Neuronal stem cell (in vitro differentiated cells): ENCODE measurements around the gene ZNF70.

Experiments
- DNase-seq: peaks from one replicate; pipeline ENCODE4 v3.0.0-alpha.2; 2013; ENCODE audit warnings: low spot score
- H2AFZ ChIP-seq: one replicate; pipeline ENCODE4 v1.6.1; 2013; ENCODE audit warnings: mild to moderate bottlenecking, low read length, inconsistent platforms
- H2AK5ac ChIP-seq: 2 replicates; pipeline ENCODE4 v1.6.1; 2013; ENCODE audit warnings: low read depth, mild to moderate bottlenecking, inconsistent platforms, low read length, moderate library complexity, mixed read lengths
- H2BK120ac ChIP-seq: 2 replicates; pipeline ENCODE4 v1.6.1; 2013; ENCODE audit warnings: low read depth, mild to moderate bottlenecking, inconsistent platforms, low read length, moderate library complexity, mixed read lengths
- H2BK12ac ChIP-seq: one replicate; pipeline ENCODE4 v1.6.1; 2013; ENCODE audit warnings: low read length, inconsistent platforms
- H2BK15ac ChIP-seq: 2 replicates; pipeline ENCODE4 v1.6.1; 2013; ENCODE audit warnings: mild to moderate bottlenecking, low read length, inconsistent platforms, mixed read lengths
- H2BK5ac ChIP-seq: one replicate; pipeline ENCODE4 v1.6.1; 2013; ENCODE audit warnings: inconsistent platforms, mild to moderate bottlenecking, low read length, moderate library complexity
- H3K14ac ChIP-seq: one replicate; pipeline ENCODE4 v1.6.1; 2013; ENCODE audit warnings: low read length, inconsistent platforms
- H3K18ac ChIP-seq: 2 replicates; pipeline ENCODE4 v1.6.1; 2013; ENCODE audit warnings: low read length, inconsistent platforms
- H3K23ac ChIP-seq: 2 replicates; pipeline ENCODE4 v1.6.1; 2013; ENCODE audit warnings: low read depth, mild to moderate bottlenecking, mixed read lengths, low read length, inconsistent platforms; ENCODE audit not compliant: poor library complexity
- H3K27ac ChIP-seq: replicated peaks from 3 replicates; pipeline ENCODE4 v1.5.1; 2013; ENCODE audit warnings: low read length, inconsistent platforms
- H3K27me3 ChIP-seq, 3 experiments: 2 replicates each; pipeline ENCODE4 v1.6.1; 2013; ENCODE audit warnings: low read length in 3 of 3, mild to moderate bottlenecking in 2 of 3, inconsistent platforms in 1 of 3, low read depth in 1 of 3, mixed read lengths in 1 of 3, moderate library complexity in 1 of 3; ENCODE audit not compliant: control insufficient read depth in 3 of 3, insufficient read depth in 3 of 3
- H3K36me3 ChIP-seq, 2 donors: replicated peaks in 1 of 2; 2 replicates each; pipeline ENCODE4 v1.6.1; 2013; ENCODE audit warnings: low read length in 2 of 2; ENCODE audit not compliant: control insufficient read depth in 2 of 2, insufficient read depth in 2 of 2
- H3K4ac ChIP-seq: 2 replicates; pipeline ENCODE4 v1.6.1; 2013; ENCODE audit warnings: inconsistent platforms, mild to moderate bottlenecking, low read length, moderate library complexity
- H3K4me1 ChIP-seq, 2 donors: 1 replicate in 1 of 2; 2 replicates in 1 of 2; pipeline ENCODE4 v1.6.1; 2013; ENCODE audit warnings: low read length in 2 of 2, low read depth in 1 of 2; ENCODE audit not compliant: control insufficient read depth in 2 of 2, insufficient read depth in 1 of 2
- H3K4me2 ChIP-seq: one replicate; pipeline ENCODE4 v1.6.1; 2013; ENCODE audit warnings: mild to moderate bottlenecking, low read length, inconsistent platforms; ENCODE audit not compliant: insufficient read depth, poor library complexity, severe bottlenecking
- H3K4me3 ChIP-seq, 2 donors: 2 replicates each; pipeline ENCODE4 v1.5.1; 2013; ENCODE audit warnings: low read length in 2 of 2, mild to moderate bottlenecking in 2 of 2, inconsistent platforms in 1 of 2, moderate library complexity in 1 of 2
- H3K79me1 ChIP-seq: one replicate; pipeline ENCODE4 v1.6.1; 2013; ENCODE audit warnings: low read depth, mild to moderate bottlenecking, inconsistent platforms, low read length, moderate library complexity
- H3K9ac ChIP-seq: one replicate; pipeline ENCODE4 v1.6.1; 2013; ENCODE audit warnings: mild to moderate bottlenecking, low read depth, low read length, inconsistent platforms; ENCODE audit not compliant: poor library complexity
- H3K9me3 ChIP-seq, 2 donors: replicated peaks in 1 of 2; 2 replicates each; pipeline versions ENCODE3 to v1.6.1; 2013; ENCODE audit warnings: low read length in 2 of 2, mild to moderate bottlenecking in 2 of 2, inconsistent platforms in 1 of 2, low read depth in 1 of 2, mixed read lengths in 1 of 2, moderate library complexity in 1 of 2; ENCODE audit not compliant: control insufficient read depth in 2 of 2, insufficient read depth in 1 of 2
- H4K8ac ChIP-seq: one replicate; pipeline ENCODE4 v1.6.1; 2013; ENCODE audit warnings: low read depth, mild to moderate bottlenecking, inconsistent platforms, low read length, moderate library complexity
- H4K91ac ChIP-seq: one replicate; pipeline ENCODE4 v1.6.1; 2013; ENCODE audit warnings: low read length, low read depth, mild to moderate bottlenecking, inconsistent platforms; ENCODE audit not compliant: poor library complexity
- WGBS, 2 donors: extraction: QIAGEN DNeasy Blood & Tissue Kit; methylation state at CpG; one replicate each; pipeline ENCODE4 v1.1.7; 2013; ENCODE audit warnings: missing lambda C conversion rate in 2 of 2, mixed read lengths in 1 of 2; ENCODE audit not compliant: insufficient read length in 2 of 2, insufficient replicate concordance in 1 of 2; ENCODE audit errors: extremely low coverage in 2 of 2; 5-methylcytosine and 5-hydroxymethylcytosine counted together

ZNF70 gene

GRCh38 chr22:23691748-23692423 lies 59.0 kb downstream of the ZNF70 start:
- Histone ChIP-seq H3K27ac (no peak overlapping the region), H2BK12ac (no peak overlapping the region), H3K4me2 (no peak overlapping the region), H4K8ac (no peak overlapping the region), H2BK120ac (no peak overlapping the region), H3K18ac (no peak overlapping the region), H3K23ac (no peak overlapping the region), H3K9ac (no peak overlapping the region), H3K36me3 (peaks cover 23 to 55% of the 10 kb centered on the region in 2 donors), H3K79me1 (no peaks in the 10 kb centered on the region), H3K27me3 (no peaks in the 10 kb centered on the region), H2AFZ (no peak overlapping the region), H3K14ac (no peak overlapping the region), H3K9me3 (peaks cover 0 to 2% of the 10 kb centered on the region in 2 donors), H3K4ac (no peak overlapping the region), H2BK15ac (no peak overlapping the region), H2BK5ac (no peak overlapping the region), H3K4me1 (no peaks in the 10 kb centered on the region), H2AK5ac (no peak overlapping the region), H4K91ac (no peak overlapping the region), H3K4me3 (no peak overlapping the region)
- no CpG with 5 or more reads among the region's 12 CpGs for WGBS, 2 donors
- DNase-seq: no peak

- Histone ChIP-seq H3K14ac (no peak within 1 kb of the TSS), H3K79me1 (no peaks in the 10 kb centered on the region), H3K18ac (no peak within 1 kb of the TSS), H3K4me1 (no peaks in the 10 kb centered on the region), H2BK5ac (no peak within 1 kb of the TSS), H3K4ac (no peak within 1 kb of the TSS), H2BK120ac (no peak within 1 kb of the TSS), H3K9me3 (peaks cover 0 to 2% of the 10 kb centered on the region in 2 donors), H4K8ac (no peak within 1 kb of the TSS), H3K9ac (no peak within 1 kb of the TSS), H3K4me2 (no peak within 1 kb of the TSS), H3K36me3 (peaks cover 23 to 50% of the 10 kb centered on the region in 2 donors), H3K4me3 (no peak within 1 kb of the TSS), H3K27me3 (no peaks in the 10 kb centered on the region), H3K27ac (no peak within 1 kb of the TSS), H3K23ac (no peak within 1 kb of the TSS), H2AK5ac (no peak within 1 kb of the TSS), H4K91ac (no peak within 1 kb of the TSS), H2BK15ac (no peak within 1 kb of the TSS), H2BK12ac (no peak within 1 kb of the TSS), H2AFZ (no peak within 1 kb of the TSS)
- no peak for DNase-seq
- no CpG with 5 or more reads among the region's 5 CpGs for WGBS, 2 donors
Observed at GRCh38 chr22:23690713-23691112, 60.2 kb downstream of the ZNF70 start, which contains the start of gene RGL4. RGL4 (plus strand) TSS chr22:23691013; CDS start chr22:23692031, 1,018 bp downstream.

GRCh38 chr22:23689414-23689813 lies 61.5 kb downstream of the ZNF70 start:
- Histone ChIP-seq H3K18ac (no peak overlapping the region), H3K9me3 (peaks cover 0 to 2% of the 10 kb centered on the region in 2 donors), H3K4me2 (no peak overlapping the region), H2BK120ac (no peak overlapping the region), H3K4ac (no peak overlapping the region), H2BK12ac (no peak overlapping the region), H3K14ac (no peak overlapping the region), H4K8ac (no peak overlapping the region), H3K4me1 (no peaks in the 10 kb centered on the region), H3K36me3 (peaks cover 16 to 37% of the 10 kb centered on the region in 2 donors), H3K27me3 (no peaks in the 10 kb centered on the region), H4K91ac (no peak overlapping the region), H3K23ac (no peak overlapping the region), H2AK5ac (no peak overlapping the region), H3K4me3 (no peak overlapping the region), H2BK5ac (no peak overlapping the region), H3K9ac (no peak overlapping the region), H3K27ac (no peak overlapping the region), H2BK15ac (no peak overlapping the region), H2AFZ (no peak overlapping the region), H3K79me1 (no peaks in the 10 kb centered on the region)
- DNase-seq: no peak
- WGBS, 2 donors: no CpG with 5 or more reads among the region's 7 CpGs
